HG02885 (cell line): Measurements from ENCODE around the gene LRIT2.

Experiments used
- ATAC-seq: cut with Tn5 transposase; IDR thresholded peaks from one replicate; pipeline ENCODE4 v1.9.1; 2021; ENCODE audit warnings: mild to moderate bottlenecking; ENCODE audit not compliant: unreplicated experiment, poor library complexity

Gene LRIT2, protein sequence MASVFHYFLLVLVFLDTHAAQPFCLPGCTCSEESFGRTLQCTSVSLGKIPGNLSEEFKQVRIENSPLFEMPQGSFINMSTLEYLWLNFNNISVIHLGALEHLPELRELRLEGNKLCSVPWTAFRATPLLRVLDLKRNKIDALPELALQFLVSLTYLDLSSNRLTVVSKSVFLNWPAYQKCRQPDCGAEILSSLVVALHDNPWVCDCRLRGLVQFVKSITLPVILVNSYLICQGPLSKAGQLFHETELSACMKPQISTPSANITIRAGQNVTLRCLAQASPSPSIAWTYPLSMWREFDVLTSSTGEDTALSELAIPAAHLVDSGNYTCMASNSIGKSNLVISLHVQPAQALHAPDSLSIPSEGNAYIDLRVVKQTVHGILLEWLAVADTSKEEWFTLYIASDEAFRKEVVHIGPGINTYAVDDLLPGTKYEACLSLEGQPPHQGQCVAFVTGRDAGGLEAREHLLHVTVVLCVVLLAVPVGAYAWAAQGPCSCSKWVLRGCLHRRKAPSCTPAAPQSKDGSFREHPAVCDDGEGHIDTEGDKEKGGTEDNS

GRCh38 chr10:84225427-84226173 is at the start of gene LRIT2:
Gene LRIT2 (minus strand): TSS chr10:84225544. CDS start chr10:84225520, 24 bp downstream.
- no peak for ATAC-seq

DNA sequence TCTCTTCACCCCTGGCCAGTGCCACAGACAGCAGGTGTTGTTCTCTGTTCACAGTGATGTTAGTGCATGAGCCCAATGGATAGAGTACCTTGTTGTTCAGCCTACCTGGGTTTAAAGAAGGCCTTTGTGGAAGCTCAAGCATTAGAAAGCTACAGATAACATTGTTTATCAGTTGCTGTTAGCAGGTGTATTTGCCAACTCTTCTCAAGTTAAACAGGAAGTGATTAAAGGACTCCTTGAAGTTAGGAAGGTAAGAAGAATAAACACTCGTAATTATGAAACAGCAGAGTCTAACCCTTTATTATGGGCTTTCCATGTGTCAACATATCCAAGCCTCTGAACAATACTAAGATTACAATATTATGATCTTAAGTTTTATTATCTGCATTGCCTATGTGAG is 45.4 kb upstream of the LRIT2 start:
- ATAC-seq, result no peak

- no peak for ATAC-seq
Observed at GRCh38 chr10:84269773-84270172, 44.4 kb upstream of the LRIT2 start.

DNA sequence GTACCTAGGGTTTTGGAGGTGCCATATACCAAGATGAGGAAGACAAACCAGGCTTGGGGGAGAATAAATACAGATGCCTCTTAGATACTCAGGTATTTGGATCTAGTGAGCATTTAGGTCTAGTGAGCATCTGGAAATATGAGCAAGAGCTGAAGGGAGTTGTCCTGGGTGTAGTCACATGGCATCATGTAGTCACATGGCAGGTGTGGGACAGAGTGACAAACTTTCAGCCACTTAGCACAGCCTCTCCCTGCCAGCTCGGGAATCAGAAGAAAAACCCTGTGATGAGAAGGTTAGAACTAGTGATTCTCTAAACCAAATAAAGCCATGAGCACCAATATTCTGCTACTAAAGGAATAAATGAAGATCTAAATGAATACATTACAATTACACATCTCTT is 43.8 kb upstream of the LRIT2 start:
- no peak for ATAC-seq

DNA sequence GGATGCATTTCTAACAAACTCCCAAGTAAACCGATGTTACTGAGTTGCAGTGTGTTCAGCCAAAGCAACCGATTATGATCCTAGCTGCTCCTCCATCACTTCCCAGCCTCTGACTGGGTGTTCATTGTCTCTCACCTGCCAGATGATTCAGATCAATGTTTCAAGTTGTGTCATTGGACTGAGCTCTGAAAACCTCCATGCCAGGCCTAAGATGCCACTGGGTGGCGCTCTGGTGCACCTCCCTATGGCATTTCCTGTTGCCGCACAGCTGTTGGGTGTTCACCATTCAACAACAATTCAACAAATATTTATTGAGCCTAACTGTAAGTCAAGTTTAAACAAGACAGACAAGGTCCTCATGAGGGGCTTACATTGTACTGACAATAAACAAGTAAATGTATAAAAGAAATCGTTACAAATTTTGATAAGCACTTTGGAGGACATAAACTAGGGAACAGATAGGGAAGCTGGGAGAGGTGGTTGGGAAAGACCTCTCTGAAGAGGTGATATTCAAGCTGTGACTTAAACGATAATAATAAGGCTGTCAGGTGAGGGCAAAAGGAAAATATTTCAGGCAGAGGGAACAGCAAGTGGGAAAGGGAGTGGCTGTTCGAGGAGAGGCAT is 42.3 kb upstream of the LRIT2 start:
- peak; percentile 67 for ATAC-seq

DNA sequence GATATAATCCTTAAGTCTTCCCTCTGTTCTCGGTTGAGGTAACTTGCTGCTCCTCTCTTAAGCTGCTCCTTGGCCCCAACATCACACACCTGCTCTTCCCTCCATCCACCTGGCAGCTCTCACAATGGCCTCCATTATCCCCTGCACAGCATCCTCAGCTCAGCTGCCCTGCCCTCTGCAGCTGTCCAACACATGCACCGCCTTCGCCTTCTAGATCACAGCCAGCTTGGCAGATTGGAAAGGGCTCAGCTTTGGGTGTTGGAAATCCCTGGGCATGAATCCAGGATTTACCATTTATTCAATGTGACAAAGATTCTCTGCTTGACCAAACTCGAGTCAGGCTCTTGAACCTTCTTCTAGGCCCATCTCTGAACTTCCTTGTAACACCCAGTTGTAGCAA is 40.1 kb upstream of the LRIT2 start:
- no peak for ATAC-seq

DNA sequence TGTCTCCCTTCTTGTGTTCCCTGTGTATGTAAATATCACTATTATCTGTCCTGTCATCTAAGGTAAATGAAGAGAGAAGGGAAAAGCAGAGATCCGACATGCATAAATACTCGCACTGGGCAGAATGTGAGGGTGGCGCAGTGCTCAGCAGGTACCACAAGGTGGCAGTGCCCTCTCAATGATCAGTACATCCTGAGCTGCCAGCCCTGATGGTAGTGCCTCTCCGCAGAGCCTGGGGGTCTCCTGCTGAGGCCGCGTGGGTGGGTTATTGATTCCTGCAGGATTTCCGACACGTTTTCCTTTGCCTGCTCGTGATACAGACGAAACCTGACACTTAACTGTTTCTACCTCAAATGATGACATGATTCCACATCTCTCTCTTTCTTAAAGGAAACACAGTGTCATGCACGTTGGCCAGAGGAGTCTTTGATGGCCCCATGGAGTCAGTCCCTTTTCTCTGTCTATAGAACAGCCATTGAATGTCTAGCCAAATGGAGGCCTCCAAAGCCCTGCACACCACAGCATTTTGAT is 39.3 kb upstream of the LRIT2 start:
- peak; percentile 93 for ATAC-seq

GRCh38 chr10:84263716-84264115 is 38.4 kb upstream of the LRIT2 start:
- ATAC-seq, result no peak

- ATAC-seq, result no peak
Observed at GRCh38 chr10:84262190-84262956, 37.0 kb upstream of the LRIT2 start.

GRCh38 chr10:84261236-84261915 is 36.0 kb upstream of the LRIT2 start:
- ATAC-seq, result no peak

GRCh38 chr10:84258034-84258695 is 32.8 kb upstream of the LRIT2 start:
- no peak for ATAC-seq

- ATAC-seq, result no peak
Observed at GRCh38 chr10:84257343-84258020, 32.1 kb upstream of the LRIT2 start.

GRCh38 chr10:84256510-84257342 is 31.4 kb upstream of the LRIT2 start:
- peak; percentile 73 for ATAC-seq

DNA sequence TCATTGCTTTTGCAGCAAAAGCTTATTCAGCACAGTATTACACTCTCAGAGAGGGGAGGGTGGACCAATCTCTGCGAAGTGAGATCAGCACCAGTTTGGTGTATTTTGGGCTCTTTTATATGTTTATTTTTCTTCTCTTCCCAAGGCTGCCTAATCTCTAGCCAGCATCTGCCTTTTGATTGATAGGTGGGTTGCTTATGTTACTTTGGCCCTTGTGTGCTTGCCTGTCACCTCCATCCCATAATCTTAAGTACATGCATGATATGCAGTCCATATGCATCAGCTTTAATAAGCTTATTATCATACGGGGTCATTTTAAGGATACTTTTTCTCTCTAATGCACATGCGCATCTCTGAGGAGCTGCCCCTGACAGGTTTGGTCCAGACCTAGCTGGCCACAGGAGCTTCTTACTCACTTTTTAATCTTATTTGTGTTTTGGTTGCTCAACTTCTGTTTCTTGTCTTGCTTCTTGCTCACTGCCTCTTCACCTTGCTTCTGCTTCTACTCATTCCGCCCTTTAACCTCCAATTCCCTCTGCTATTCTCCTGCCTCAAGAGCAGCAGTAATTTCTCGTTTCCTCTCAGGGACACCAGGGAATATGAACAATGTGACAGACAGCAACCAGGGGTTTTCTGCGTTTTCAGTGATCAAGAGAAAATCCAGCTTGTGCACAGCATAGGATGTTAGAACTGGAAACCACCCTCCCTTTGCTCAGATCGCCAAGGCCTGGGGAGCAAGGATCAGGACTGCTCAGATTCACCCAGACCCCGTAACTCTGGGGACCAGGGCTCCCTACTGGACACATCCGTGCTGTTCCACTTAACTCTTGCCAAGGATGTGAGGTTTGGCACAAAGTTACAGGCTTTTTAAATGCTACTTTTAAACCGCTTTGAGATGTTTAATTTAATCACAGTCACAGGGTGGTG is 29.5 kb upstream of the LRIT2 start:
- ATAC-seq, result no peak

DNA sequence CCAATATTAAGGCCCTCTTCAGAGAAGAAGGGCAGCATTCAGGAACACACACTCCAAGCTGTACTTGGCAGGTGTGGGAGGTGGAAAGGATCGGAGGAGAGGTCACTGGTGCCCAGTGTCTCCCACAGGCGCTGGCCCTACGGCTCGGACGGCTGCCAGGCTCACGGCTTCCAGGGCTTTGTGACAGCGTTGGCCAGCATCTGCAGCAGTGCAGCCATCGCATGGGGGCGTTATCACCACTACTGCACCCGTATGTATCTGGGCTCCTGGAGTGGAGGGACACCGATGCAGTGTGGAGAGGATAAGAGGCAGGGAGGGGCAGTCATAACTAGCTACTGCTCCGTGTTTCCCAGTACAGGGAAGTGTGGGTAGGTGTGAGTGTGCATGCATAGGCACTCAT is 23.4 kb upstream of the LRIT2 start:
- no peak for ATAC-seq

GRCh38 chr10:84247496-84247895 is 22.2 kb upstream of the LRIT2 start:
- ATAC-seq, result no peak
